HepG2 (cell line): ENCODE results near the gene SPG7. TPM values are rescaled to one million over a fixed set of nuclear protein-coding genes. Genes with fewer than 3 reads are reported as not detected.

Source experiments
- BCL6 ChIP-seq: IDR thresholded peaks from 2 replicates; pipeline ENCODE4 v1.6.1; 2016; ENCODE audit warnings: missing genetic modification reagents, missing compliant biosample characterization
- CEBPG ChIP-seq: IDR thresholded peaks from 2 replicates; pipeline ENCODE4 v1.6.1; 2016
- DNMT3B ChIP-seq: conservative IDR thresholded peaks from 2 replicates; pipeline ENCODE4 v1.6.1; 2016; ENCODE audit warnings: missing biosample characterization, control low read depth
- DPF2 ChIP-seq: sonication (generic); formaldehyde crosslinking; IDR thresholded peaks from 2 replicates; pipeline ENCODE4 v1.4.0; 2020; ENCODE audit warnings: mild to moderate bottlenecking, low read depth, missing genetic modification reagents, borderline replicate concordance
- JUNB ChIP-seq: sonication (generic); formaldehyde crosslinking; IDR thresholded peaks from 2 replicates; pipeline ENCODE4 v1.8.0; 2022; ENCODE audit warnings: missing genetic modification reagents, mild to moderate bottlenecking, borderline replicate concordance
- MYNN ChIP-seq: sonication (generic); formaldehyde crosslinking; IDR thresholded peaks from 2 replicates; pipeline ENCODE4 v1.4.0; 2020; ENCODE audit warnings: mild to moderate bottlenecking, low read depth, missing genetic modification reagents
- NFKB2 ChIP-seq: sonication (generic); formaldehyde crosslinking; IDR thresholded peaks from 2 replicates; pipeline ENCODE4 v1.4.0; 2020; ENCODE audit warnings: missing genetic modification reagents, borderline replicate concordance
- PAF1 ChIP-seq: IDR thresholded peaks from 2 replicates; pipeline ENCODE4 v1.6.1; 2016; ENCODE audit warnings: missing genetic modification reagents, missing compliant biosample characterization
- PCBP2 ChIP-seq: fragments of 200-400 bp; formaldehyde crosslinking; optimal IDR thresholded peaks from 2 replicates; pipeline ENCODE3; 2018; ENCODE audit warnings: low read length, low read depth; ENCODE audit not compliant: poor library complexity, severe bottlenecking
- RXRB ChIP-seq: IDR thresholded peaks from 2 replicates; pipeline ENCODE4 v1.6.1; 2016; ENCODE audit warnings: borderline replicate concordance, missing genetic modification reagents, missing compliant biosample characterization
- ZBTB37 ChIP-seq: sonication (generic); formaldehyde crosslinking; IDR thresholded peaks from 2 replicates; pipeline ENCODE4 v1.4.0; 2020; ENCODE audit warnings: mild to moderate bottlenecking, missing genetic modification reagents
- ZFP36L1 ChIP-seq: sonication (generic); formaldehyde crosslinking; IDR thresholded peaks from 2 replicates; pipeline ENCODE4 v1.8.0; 2022; ENCODE audit warnings: mild to moderate bottlenecking, missing genetic modification reagents, moderate library complexity
- ZFP36L2 ChIP-seq: sonication (generic); formaldehyde crosslinking; IDR thresholded peaks from 2 replicates; pipeline ENCODE4 v1.4.0; 2020; ENCODE audit warnings: missing genetic modification reagents
- ZNF562 ChIP-seq: sonication (generic); formaldehyde crosslinking; IDR thresholded peaks from 2 replicates; pipeline ENCODE4 v1.8.0; 2022; ENCODE audit warnings: missing genetic modification reagents, borderline replicate concordance
- ZNF660 ChIP-seq: sonication (generic); formaldehyde crosslinking; IDR thresholded peaks from 2 replicates; pipeline ENCODE4 v1.5.1; 2020; ENCODE audit warnings: mild to moderate bottlenecking, low read depth, missing genetic modification reagents, borderline replicate concordance
- ZNF891 ChIP-seq: sonication (generic); formaldehyde crosslinking; IDR thresholded peaks from 2 replicates; pipeline ENCODE4 v1.5.0; 2020; ENCODE audit warnings: mild to moderate bottlenecking, missing genetic modification reagents
- polyA plus RNA-seq, 8 experiments: library from polyadenylated mRNA; depleted of rRNA in 3 of 8; stranded (reverse) in 7 of 8; unstranded in 1 of 8; fragments of >200 nt; fragmentation: Illumina TruSeq in 4 of 8; extraction: Trizol in 4 of 8; gene quantifications; 2 replicates each; pipeline versions ENCODE4 v1.2.1 to v1.2.3, GENCODE V29; 2011 to 2016; ENCODE audit warnings: low read depth in 4 of 8, missing spikeins in 1 of 8, mixed read lengths in 1 of 8; ENCODE audit not compliant: insufficient read depth in 1 of 8
- total RNA-seq, 5 experiments: library from RNA; depleted of rRNA; stranded (reverse); fragments of >200 nt; fragmentation: Illumina TruSeq; extraction: Trizol; gene quantifications; 2 replicates each; pipeline ENCODE4 v1.2.3, GENCODE V29; 2016; ENCODE audit warnings: low read depth in 1 of 5
- TF ChIP-seq, protein P1 (sequence below): sonication (generic); formaldehyde crosslinking; IDR thresholded peaks from 2 replicates; pipeline ENCODE4 v1.5.1; 2020; ENCODE audit warnings: mild to moderate bottlenecking, missing genetic modification reagents, borderline replicate concordance
- TF ChIP-seq, protein P2 (sequence below): sonication (generic); formaldehyde crosslinking; IDR thresholded peaks from 2 replicates; pipeline ENCODE4 v1.9.0; 2022; ENCODE audit warnings: missing genetic modification reagents, mild to moderate bottlenecking, borderline replicate concordance
- TF ChIP-seq, protein P3 (sequence below): sonication (generic); formaldehyde crosslinking; IDR thresholded peaks from 2 replicates; pipeline ENCODE4 v1.4.0; 2020; ENCODE audit warnings: missing genetic modification reagents

Gene SPG7
- total and polyA plus RNA-seq, 2 of the 13 experiments (the other 11 are each of a cell fraction or from before 2014, with no cell fraction given), result 66.0 to 136 TPM

DNA sequence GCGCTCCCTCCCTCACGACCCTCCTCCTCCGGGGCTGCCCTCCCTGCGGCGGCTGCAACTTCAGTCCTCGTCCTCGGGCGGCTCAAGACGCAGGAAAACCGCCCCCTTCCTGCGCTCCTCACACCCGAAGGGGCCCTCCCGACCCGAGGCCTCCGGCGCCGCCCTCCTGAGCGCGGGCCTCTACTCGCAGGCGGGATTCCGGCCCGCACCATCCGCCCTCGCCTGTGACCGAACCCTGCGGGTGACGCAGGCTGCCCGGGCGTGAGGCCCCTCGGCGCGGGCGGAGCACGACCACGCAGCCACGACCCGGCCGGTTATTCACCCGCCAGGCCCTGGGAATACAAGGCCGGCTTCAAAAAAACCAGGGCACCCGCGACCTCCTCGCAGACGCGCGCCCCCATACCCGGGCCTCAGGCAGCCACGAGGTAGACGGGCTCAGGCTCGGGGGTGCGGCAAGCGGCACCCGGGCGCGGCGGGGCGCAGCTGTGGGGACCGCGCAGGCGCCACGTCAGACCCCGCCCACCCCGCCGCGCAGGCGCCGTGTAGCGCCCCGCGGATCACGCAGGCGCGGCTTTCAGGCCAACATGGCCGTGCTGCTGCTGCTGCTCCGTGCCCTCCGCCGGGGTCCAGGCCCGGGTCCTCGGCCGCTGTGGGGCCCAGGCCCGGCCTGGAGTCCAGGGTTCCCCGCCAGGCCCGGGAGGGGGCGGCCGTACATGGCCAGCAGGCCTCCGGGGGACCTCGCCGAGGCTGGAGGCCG is at the start of gene SPG7 (continued):
- TF ChIP-seq PCBP2 (no peak), ZNF562 (CRISPR knock-in tag) (no peak; the same call in 1 of the 2 replicates), ZFP36L1 (CRISPR knock-in tag) (no peak; the same call in none of the 2 replicates), ZNF891 (CRISPR knock-in tag) (peak; percentile 84; the same call in 1 of the 2 replicates), DNMT3B (CRISPR knock-in tag) (no peak), BCL6 (CRISPR knock-in tag) (peak; percentile 60), CEBPG (CRISPR knock-in tag) (peak; percentile 2; the same call in 1 of the 2 replicates), DPF2 (CRISPR knock-in tag) (no peak), NFKB2 (peak; percentile 82; the same call in 1 of the 2 replicates), ZFP36L2 (CRISPR knock-in tag) (0 out of 2 replicates have a peak, but pooled peaks have one; percentile 40), ZBTB37 (CRISPR knock-in tag) (no peak), RXRB (CRISPR knock-in tag) (0 out of 2 replicates have a peak, but pooled peaks have one; percentile 6), JUNB (no peak), ZNF660 (CRISPR knock-in tag) (no peak), PAF1 (no peak), MYNN (CRISPR knock-in tag) (0 out of 2 replicates have a peak, but pooled peaks have one; percentile 66)
- TF ChIP-seq, protein P1, sequence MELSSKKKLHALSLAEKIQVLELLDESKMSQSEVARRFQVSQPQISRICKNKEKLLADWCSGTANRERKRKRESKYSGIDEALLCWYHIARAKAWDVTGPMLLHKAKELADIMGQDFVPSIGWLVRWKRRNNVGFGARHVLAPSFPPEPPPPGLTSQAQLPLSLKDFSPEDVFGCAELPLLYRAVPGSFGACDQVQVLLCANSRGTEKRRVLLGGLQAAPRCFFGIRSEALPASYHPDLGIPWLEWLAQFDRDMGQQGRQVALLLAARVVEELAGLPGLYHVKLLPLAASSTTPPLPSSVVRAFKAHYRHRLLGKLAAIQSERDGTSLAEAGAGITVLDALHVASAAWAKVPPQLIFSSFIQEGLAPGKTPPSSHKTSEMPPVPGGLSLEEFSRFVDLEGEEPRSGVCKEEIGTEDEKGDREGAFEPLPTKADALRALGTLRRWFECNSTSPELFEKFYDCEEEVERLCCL, result no peak
- TF ChIP-seq, protein P2, sequence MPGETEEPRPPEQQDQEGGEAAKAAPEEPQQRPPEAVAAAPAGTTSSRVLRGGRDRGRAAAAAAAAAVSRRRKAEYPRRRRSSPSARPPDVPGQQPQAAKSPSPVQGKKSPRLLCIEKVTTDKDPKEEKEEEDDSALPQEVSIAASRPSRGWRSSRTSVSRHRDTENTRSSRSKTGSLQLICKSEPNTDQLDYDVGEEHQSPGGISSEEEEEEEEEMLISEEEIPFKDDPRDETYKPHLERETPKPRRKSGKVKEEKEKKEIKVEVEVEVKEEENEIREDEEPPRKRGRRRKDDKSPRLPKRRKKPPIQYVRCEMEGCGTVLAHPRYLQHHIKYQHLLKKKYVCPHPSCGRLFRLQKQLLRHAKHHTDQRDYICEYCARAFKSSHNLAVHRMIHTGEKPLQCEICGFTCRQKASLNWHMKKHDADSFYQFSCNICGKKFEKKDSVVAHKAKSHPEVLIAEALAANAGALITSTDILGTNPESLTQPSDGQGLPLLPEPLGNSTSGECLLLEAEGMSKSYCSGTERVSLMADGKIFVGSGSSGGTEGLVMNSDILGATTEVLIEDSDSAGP (CRISPR knock-in tag), result peak; percentile 77; the same call in 1 of the 2 replicates
- TF ChIP-seq, protein P3, sequence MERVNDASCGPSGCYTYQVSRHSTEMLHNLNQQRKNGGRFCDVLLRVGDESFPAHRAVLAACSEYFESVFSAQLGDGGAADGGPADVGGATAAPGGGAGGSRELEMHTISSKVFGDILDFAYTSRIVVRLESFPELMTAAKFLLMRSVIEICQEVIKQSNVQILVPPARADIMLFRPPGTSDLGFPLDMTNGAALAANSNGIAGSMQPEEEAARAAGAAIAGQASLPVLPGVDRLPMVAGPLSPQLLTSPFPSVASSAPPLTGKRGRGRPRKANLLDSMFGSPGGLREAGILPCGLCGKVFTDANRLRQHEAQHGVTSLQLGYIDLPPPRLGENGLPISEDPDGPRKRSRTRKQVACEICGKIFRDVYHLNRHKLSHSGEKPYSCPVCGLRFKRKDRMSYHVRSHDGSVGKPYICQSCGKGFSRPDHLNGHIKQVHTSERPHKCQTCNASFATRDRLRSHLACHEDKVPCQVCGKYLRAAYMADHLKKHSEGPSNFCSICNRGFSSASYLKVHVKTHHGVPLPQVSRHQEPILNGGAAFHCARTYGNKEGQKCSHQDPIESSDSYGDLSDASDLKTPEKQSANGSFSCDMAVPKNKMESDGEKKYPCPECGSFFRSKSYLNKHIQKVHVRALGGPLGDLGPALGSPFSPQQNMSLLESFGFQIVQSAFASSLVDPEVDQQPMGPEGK (CRISPR knock-in tag), result peak; percentile 73; the same call in 1 of the 2 replicates
